Gastrocnemius medialis (tissue), 4 donors: ENCODE measurements around the gene GALNTL6.

Experiments used
- CTCF ChIP-seq, 5 experiments: fragments of 450-650 bp in 3 of 5; fragments of 200-600 bp in 2 of 5; sonication (generic) in 2 of 5; IDR thresholded peaks in 4 of 5; conservative IDR thresholded peaks in 1 of 5; 1 replicate in 4 of 5; 2 replicates in 1 of 5; pipeline ENCODE4 v1.5.1; 2016 to 2019; ENCODE audit warnings: antibody characterized with exemption in 5 of 5, mild to moderate bottlenecking in 3 of 5, moderate library complexity in 3 of 5
- POLR2A ChIP-seq, 2 donors: fragments of 450-650 bp; IDR thresholded peaks; one replicate each; pipeline ENCODE4 v1.6.1; 2017; ENCODE audit warnings: antibody characterized with exemption in 2 of 2, mild to moderate bottlenecking in 2 of 2, moderate library complexity in 2 of 2

GRCh38 chr4:172095161-172095560 is 282.0 kb downstream of the GALNTL6 start:
- TF ChIP-seq POLR2A (IDR thresholded peaks at IDR 0.05) (no peak), CTCF (IDR thresholded peaks at IDR 0.05 in 4 of 5, conservative IDR thresholded peaks at IDR 0.05 in 1 of 5) (no peak)
